ENCODE results near the gene LSS.
"Not testable (repeated sequence)": the region's sequence is repeated elsewhere in the genome, so short reads cannot be mapped to it uniquely, and the experiment has no call there.

LSS gene

GRCh38 chr21:46246345-46246744 is 17.8 kb upstream of the LSS start:
- no peak for DNase-seq (ENCODE audit: low read depth in 1 of 2, low spot score in 1 of 2)

GRCh38 chr21:46245213-46245915 is 16.8 kb upstream of the LSS start:
- DNase-seq (ENCODE audit: low read depth in 1 of 2, low spot score in 1 of 2), result no peak

DNA sequence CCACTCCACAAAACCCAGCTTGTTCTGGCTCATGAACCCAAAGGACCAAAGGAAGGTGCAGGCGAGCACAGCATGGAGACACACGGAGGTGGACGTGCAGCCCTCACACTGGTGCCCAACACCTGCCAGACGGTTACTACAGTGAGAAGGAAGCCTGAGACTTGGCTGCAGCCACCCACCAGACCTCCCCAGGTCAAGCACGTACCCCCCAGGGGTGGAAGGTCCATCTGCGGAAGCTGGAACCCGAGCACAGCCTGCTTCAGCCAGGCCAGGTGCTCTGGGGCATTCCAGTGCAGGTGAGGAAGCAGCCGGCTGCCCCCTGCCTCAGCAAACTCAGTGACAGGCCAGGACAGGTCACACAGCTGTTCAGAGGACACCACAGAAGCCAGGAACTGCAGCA is 16.0 kb upstream of the LSS start:
- no peak for DNase-seq (ENCODE audit: low read depth in 1 of 2, low spot score in 1 of 2)

GRCh38 chr21:46243960-46244361 is 15.4 kb upstream of the LSS start:
- no peak for DNase-seq (ENCODE audit: low read depth in 1 of 2, low spot score in 1 of 2)

DNA sequence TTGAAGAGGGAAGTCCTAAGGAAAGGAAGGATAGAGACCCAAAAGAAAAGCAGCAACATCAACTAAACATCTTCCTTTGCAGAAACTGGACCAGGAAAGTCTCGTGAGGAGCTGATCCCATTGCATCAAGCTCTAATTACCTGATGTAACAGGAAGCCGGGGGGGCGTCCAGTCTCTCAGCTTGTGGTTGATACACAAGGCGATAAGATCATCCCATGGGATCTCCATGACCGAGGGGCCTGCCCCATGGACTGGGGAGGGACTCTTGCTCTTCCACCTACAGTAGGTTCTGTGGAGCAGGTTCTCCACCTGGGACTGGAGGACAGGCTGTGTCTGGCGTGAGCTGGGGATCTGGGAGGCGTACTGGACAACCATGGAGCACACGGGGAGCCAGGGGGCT is 14.8 kb upstream of the LSS start:
- DNase-seq (ENCODE audit: low read depth in 1 of 2, low spot score in 1 of 2), result no peak

GRCh38 chr21:46241577-46241976 is 13.0 kb upstream of the LSS start:
- not testable (repeated sequence) for DNase-seq (ENCODE audit: low read depth in 1 of 2, low spot score in 1 of 2)

DNA sequence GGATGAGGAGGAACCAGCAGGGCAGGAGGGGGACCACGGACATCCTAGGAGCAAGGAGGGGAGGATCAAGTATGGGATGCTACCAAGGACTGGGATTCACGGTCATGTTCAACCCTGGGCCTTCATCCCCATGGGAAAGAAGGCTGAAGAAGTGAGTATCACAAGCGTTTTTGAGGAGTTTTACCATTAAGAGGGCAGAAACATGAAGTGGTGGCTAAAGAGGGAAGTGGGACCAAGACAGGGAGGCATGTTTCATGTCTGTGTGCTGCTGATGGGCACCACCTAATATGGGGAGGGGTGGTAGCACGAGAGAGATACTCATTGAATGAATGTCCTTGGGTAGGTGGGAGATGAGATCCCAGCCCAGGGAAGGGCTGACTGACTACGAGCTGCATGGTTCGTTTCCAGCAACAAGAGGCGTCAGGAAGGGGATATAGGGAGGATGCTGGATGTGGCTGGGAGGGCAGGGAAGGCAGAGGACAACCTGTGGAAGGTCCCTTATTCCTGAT is 11.3 kb upstream of the LSS start:
- DNase-seq (ENCODE audit: low read depth in 1 of 2, low spot score in 1 of 2), result no peak

GRCh38 chr21:46237474-46237873 is 8.9 kb upstream of the LSS start:
- DNase-seq (ENCODE audit: low read depth in 1 of 2, low spot score in 1 of 2), result no peak

- no peak for DNase-seq (ENCODE audit: low read depth in 1 of 2, low spot score in 1 of 2)
Observed at GRCh38 chr21:46234436-46234950, 5.9 kb upstream of the LSS start.

GRCh38 chr21:46229923-46230260 is 1.3 kb upstream of the LSS start:
- DNase-seq (ENCODE audit: low read depth in 1 of 2, low spot score in 1 of 2), result no peak

GRCh38 chr21:46229133-46229922 is 754 bp upstream of the LSS start:
- no peak for DNase-seq (ENCODE audit: low read depth in 1 of 2, low spot score in 1 of 2)

GRCh38 chr21:46227811-46228344 is 696 bp downstream of the LSS start:
- DNase-seq (ENCODE audit: low read depth in 1 of 2, low spot score in 1 of 2), result no peak

GRCh38 chr21:46226920-46227599 is 1.5 kb downstream of the LSS start:
- DNase-seq (ENCODE audit: low read depth in 1 of 2, low spot score in 1 of 2), result no peak

GRCh38 chr21:46226146-46226545 is 2.4 kb downstream of the LSS start:
- no peak for DNase-seq (ENCODE audit: low read depth in 1 of 2, low spot score in 1 of 2)

DNA sequence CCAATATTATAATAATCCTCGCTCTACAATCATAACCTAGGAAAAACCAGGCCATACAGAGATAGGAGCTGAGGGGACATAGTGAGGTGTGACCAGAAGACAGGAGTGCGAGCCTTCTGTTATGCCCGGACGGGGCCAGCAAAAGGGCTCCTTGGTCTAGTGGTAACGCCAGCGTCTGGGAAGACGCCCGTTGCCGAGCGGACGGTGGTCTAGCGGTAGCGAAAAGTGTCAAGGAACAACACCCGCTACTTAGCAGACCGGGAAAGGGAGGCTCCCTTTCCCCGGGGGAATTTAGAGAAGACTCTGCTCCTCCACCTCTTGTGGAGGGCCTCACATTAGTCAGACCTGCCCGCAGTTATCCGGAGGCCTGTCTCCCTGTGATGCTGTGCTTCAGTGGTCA is 4.9 kb downstream of the LSS start:
- not testable (repeated sequence) for DNase-seq (ENCODE audit: low read depth in 1 of 2, low spot score in 1 of 2)

DNA sequence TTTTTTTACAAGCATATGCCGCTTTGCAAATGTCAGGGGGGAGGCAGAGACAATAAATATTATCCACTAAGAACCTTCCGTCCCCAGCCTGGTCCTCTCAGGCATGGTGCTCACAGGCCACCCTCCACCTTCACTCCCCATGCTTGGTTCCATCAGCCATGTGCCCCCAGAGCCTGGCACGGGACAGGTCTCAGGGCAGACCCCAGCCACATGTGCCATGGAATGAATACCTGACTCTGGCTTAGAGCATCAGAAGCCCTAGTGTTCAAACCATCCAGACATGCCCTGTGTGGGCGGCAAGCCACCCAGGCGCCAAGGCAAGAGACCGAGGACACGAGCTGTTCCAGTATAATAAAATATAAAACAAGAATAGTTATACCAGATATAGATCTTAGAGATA is 5.4 kb downstream of the LSS start:
- no peak for DNase-seq (ENCODE audit: low read depth in 1 of 2, low spot score in 1 of 2)

GRCh38 chr21:46222436-46223116 is 6.0 kb downstream of the LSS start:
- DNase-seq (ENCODE audit: low read depth in 1 of 2, low spot score in 1 of 2), result no peak

- no peak for DNase-seq (ENCODE audit: low read depth in 1 of 2, low spot score in 1 of 2)
Observed at GRCh38 chr21:46221664-46222435, 6.7 kb downstream of the LSS start.

- DNase-seq (ENCODE audit: low read depth in 1 of 2, low spot score in 1 of 2), result no peak
Observed at GRCh38 chr21:46220847-46221246, 7.7 kb downstream of the LSS start.

- no peak for DNase-seq (ENCODE audit: low read depth in 1 of 2, low spot score in 1 of 2)
Observed at GRCh38 chr21:46220275-46220810, 8.2 kb downstream of the LSS start.
